Peyer's patch (tissue), 4 donors: ENCODE results near the gene RERE. TPM values are rescaled to one million over a fixed set of nuclear protein-coding genes. Genes with fewer than 3 reads are reported as not detected.

Experiments used
- DNase-seq, 3 donors: peaks; one replicate each; pipeline ENCODE4 v3.0.0-alpha.2; 2017 to 2019
- H3K27ac ChIP-seq, 4 donors: fragments of 200-600 bp; sonication (generic); one replicate each; pipeline ENCODE4 v1.5.1; 2016 to 2019
- H3K27me3 ChIP-seq, 2 donors: fragments of 200-600 bp; sonication (generic); one replicate each; pipeline ENCODE4 v1.5.1; 2019
- H3K36me3 ChIP-seq, 3 donors: fragments of 200-600 bp; sonication (generic); one replicate each; pipeline ENCODE4 v1.5.1; 2016 to 2019
- H3K4me1 ChIP-seq, 4 donors: fragments of 200-600 bp; sonication (generic); one replicate each; pipeline ENCODE4 v1.5.1; 2016 to 2019
- H3K4me3 ChIP-seq, 4 donors: fragments of 200-600 bp; sonication (generic); 1 replicate in 3 of 4; 2 replicates in 1 of 4; pipeline ENCODE4 v1.5.1; 2016 to 2019; ENCODE audit warnings: mild to moderate bottlenecking in 1 of 4
- H3K9me3 ChIP-seq, 4 donors: fragments of 200-600 bp; sonication (generic); one replicate each; pipeline ENCODE4 v1.5.1; 2016 to 2019; ENCODE audit warnings: mild to moderate bottlenecking in 1 of 4
- POLR2A ChIP-seq, 2 donors: fragments of 450-650 bp; IDR thresholded peaks; one replicate each; pipeline ENCODE4 v1.5.1; 2017; ENCODE audit warnings: antibody characterized with exemption in 2 of 2, mild to moderate bottlenecking in 2 of 2, moderate library complexity in 2 of 2
- total RNA-seq, 4 donors: library from RNA; depleted of rRNA; stranded (reverse); fragments of >200 nt; gene quantifications; one replicate each; pipeline ENCODE4 v1.1.0, GENCODE V29; 2016
- TF ChIP-seq, protein P1 (sequence below), 6 experiments: fragments of 450-650 bp in 4 of 6; fragments of 200-600 bp in 2 of 6; sonication (generic) in 1 of 6; IDR thresholded peaks; one replicate each; pipeline ENCODE4 v1.5.1; 2017 to 2019; ENCODE audit warnings: antibody characterized with exemption in 6 of 6, mild to moderate bottlenecking in 3 of 6, moderate library complexity in 1 of 6

Gene RERE
- total RNA-seq, 4 donors from 2014 or later, result 98.5 to 528 (median 110) TPM

DNA sequence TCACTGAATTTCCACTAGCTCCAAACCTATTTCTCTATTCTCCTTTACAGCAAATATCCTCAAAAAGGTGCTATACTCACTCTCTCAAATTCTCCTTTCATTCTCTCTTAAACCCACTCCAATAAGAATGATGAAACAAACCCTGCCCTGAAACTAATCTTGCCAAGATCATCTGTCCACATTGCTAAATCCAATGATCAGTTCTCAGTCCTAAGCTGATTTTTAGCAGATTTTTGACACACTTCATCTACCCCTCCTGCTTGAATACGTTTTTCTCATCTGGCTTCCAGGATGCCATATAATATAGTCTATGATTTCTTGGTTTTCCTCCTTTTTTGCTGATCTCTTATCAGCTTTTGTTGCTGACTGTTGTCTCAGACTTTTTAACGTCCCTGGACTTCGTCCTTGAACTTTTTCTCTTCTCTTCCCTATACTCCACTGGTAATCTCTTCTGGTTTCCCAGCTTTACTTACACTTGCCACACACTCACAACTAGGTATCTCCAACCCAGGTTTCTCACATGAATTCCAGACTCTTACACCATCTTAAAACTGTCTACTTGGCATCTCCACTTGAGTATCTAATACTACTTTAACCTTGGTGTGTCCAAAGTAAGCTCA, 35.3 kb downstream of the RERE start:
- no peaks in the 10 kb centered on the region for H3K27me3 ChIP-seq
- no peaks in the 10 kb centered on the region for H3K9me3 ChIP-seq
- DNase-seq, result no peak
- TF ChIP-seq, protein P1, sequence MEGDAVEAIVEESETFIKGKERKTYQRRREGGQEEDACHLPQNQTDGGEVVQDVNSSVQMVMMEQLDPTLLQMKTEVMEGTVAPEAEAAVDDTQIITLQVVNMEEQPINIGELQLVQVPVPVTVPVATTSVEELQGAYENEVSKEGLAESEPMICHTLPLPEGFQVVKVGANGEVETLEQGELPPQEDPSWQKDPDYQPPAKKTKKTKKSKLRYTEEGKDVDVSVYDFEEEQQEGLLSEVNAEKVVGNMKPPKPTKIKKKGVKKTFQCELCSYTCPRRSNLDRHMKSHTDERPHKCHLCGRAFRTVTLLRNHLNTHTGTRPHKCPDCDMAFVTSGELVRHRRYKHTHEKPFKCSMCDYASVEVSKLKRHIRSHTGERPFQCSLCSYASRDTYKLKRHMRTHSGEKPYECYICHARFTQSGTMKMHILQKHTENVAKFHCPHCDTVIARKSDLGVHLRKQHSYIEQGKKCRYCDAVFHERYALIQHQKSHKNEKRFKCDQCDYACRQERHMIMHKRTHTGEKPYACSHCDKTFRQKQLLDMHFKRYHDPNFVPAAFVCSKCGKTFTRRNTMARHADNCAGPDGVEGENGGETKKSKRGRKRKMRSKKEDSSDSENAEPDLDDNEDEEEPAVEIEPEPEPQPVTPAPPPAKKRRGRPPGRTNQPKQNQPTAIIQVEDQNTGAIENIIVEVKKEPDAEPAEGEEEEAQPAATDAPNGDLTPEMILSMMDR (IDR thresholded peaks at IDR 0.05), result no peak
- no peak for TF ChIP-seq POLR2A (IDR thresholded peaks at IDR 0.05)
- no peaks in the 10 kb centered on the region for H3K36me3 ChIP-seq
- no peak overlapping the region for H3K27ac ChIP-seq
- H3K4me1 ChIP-seq, result peaks cover 0 to 10% (median 0%) of the 10 kb centered on the region in 4 donors
- no peak overlapping the region for H3K4me3 ChIP-seq

DNA sequence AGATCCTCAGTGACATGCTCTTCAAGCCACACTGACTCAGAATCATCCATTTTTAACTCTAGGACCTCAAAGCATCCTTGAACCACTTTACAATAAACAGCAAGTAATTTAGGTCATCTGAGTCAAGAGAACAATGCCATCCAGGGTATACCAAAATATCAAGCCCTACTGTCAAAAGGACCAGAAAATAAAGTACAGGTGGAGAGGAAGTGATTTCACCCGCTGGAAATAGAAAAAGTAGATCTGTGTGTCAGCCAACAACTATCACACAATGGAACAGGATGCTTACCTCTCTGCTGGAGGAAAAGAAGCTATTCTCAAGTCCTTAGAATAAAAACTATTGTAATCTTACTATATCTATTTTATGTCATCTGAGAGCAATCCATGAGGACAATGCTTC, 37.0 kb downstream of the RERE start:
- no peak overlapping the region for H3K27ac ChIP-seq
- H3K9me3 ChIP-seq, result no peaks in the 10 kb centered on the region
- no peak overlapping the region for H3K4me3 ChIP-seq
- H3K36me3 ChIP-seq, result no peaks in the 10 kb centered on the region
- no peaks in the 10 kb centered on the region for H3K27me3 ChIP-seq
- DNase-seq, result no peak
- TF ChIP-seq POLR2A (IDR thresholded peaks at IDR 0.05), result no peak
- TF ChIP-seq, protein P1 (IDR thresholded peaks at IDR 0.05), result no peak
- H3K4me1 ChIP-seq, result peaks cover 0 to 10% (median 0%) of the 10 kb centered on the region in 4 donors

DNA sequence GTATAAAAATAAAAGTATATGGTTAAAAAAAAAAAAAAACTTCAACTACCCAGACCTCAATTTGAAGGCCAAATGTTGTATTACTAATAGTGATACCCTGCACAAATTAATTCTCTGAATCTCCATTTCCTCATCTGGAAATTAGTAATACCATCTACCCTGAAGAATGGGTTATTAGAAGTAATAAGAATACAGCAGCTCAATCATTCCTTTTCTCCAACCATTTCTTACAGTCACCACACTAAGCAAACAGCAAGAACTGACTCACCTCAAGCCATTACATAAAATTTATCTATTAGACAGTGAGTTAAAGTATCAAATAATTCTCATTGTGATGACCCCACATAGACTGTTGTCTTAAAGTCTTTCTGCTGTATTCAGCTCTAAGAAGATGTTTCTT, 39.6 kb downstream of the RERE start:
- Histone ChIP-seq H3K4me1 (peaks cover 0 to 10% (median 0%) of the 10 kb centered on the region in 4 donors), H3K27ac (no peak overlapping the region), H3K27me3 (no peaks in the 10 kb centered on the region), H3K4me3 (no peak overlapping the region), H3K36me3 (no peaks in the 10 kb centered on the region), H3K9me3 (no peaks in the 10 kb centered on the region)
- TF ChIP-seq, protein P1 (IDR thresholded peaks at IDR 0.05), result no peak
- no peak for TF ChIP-seq POLR2A (IDR thresholded peaks at IDR 0.05)
- no peak for DNase-seq

DNA sequence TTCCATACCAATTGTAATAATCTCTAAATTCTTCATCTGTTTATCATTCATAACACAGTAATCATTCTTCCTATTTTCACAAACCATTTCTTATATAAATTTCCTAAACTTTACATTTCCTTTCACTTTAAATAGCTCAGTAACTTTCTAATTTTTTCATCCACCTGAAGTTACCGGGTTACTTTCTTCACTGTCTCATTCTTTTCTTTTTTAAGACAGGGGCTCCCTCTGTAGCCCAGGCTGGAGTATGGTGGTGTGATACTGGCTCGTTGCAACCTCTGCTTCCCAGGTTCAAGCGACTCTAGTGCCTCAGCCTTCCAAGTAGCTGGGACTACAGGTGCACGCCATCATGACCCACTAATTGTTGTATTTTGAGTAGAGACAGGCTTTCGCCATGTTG, 41.3 kb downstream of the RERE start:
- DNase-seq, result no peak
- Histone ChIP-seq H3K4me1 (no peaks in the 10 kb centered on the region), H3K27me3 (no peaks in the 10 kb centered on the region), H3K4me3 (no peak overlapping the region), H3K9me3 (no peaks in the 10 kb centered on the region), H3K27ac (no peak overlapping the region), H3K36me3 (no peaks in the 10 kb centered on the region)
- TF ChIP-seq, protein P1 (IDR thresholded peaks at IDR 0.05), result no peak
- TF ChIP-seq POLR2A (IDR thresholded peaks at IDR 0.05), result no peak

DNA sequence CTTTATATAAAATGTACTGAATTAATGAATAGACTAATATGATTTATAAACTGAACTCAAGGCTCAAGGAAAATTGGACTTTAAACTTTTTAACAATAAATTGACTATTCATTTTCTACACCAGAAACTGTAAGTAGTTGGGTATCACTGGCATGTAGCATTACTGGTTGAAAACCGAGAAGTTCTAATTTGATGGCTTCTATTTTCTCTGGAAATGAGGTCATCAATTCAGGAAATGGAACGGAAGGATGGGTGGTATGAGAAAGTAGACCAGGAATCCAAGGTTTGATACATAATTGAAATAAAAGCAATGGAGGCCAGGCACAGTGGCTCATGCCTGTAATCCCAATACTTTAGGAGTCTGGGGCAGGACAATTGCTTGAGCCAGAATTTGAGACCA, 50.4 kb downstream of the RERE start:
- TF ChIP-seq, protein P1 (IDR thresholded peaks at IDR 0.05), result no peak
- no peak for TF ChIP-seq POLR2A (IDR thresholded peaks at IDR 0.05)
- no peaks in the 10 kb centered on the region for H3K9me3 ChIP-seq
- H3K27ac ChIP-seq, result no peak overlapping the region

DNA sequence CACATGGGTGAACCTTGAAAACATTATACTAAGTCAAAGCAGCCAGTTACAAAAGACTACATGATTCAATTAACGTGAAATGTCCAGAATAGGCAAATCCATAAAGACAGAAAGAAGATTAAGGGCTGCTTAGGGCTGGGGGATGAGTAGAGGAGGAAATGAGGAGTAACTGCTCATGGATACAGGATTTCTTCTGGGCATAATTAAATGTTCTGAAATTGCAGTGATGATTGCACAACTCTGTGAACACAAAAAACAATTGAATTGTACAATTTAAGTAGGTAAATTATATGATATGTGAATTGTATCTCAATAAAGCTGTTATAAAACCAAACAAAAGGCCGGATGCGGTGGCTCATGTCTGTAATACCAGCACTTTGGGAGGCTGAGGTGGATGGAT, 52.2 kb downstream of the RERE start:
- Histone ChIP-seq H3K4me1 (no peaks in the 10 kb centered on the region), H3K36me3 (no peaks in the 10 kb centered on the region), H3K27me3 (no peaks in the 10 kb centered on the region), H3K9me3 (no peaks in the 10 kb centered on the region), H3K4me3 (no peak overlapping the region), H3K27ac (no peak overlapping the region)
- TF ChIP-seq POLR2A (IDR thresholded peaks at IDR 0.05), result no peak
- TF ChIP-seq, protein P1 (IDR thresholded peaks at IDR 0.05), result no peak
- no peak for DNase-seq

More for the DNA sequence above, 50.4 kb downstream of the RERE start:
- H3K4me3 ChIP-seq, result no peak overlapping the region
- DNase-seq, result no peak
- no peaks in the 10 kb centered on the region for H3K4me1 ChIP-seq
- H3K27me3 ChIP-seq, result no peaks in the 10 kb centered on the region
- no peaks in the 10 kb centered on the region for H3K36me3 ChIP-seq
